Esophagus (tissue), 2 donors: Measurements from ENCODE around the gene LDLRAD4. TPM values are rescaled to one million over a fixed set of nuclear protein-coding genes. Genes with fewer than 3 reads are reported as not detected.

ENCODE experiments used
- H3K27ac ChIP-seq, 2 donors: one replicate each; pipeline ENCODE4 v1.5.1; 2013; ENCODE audit warnings: low read depth in 2 of 2, mild to moderate bottlenecking in 2 of 2, inconsistent platforms in 1 of 2, low read length in 1 of 2, moderate library complexity in 1 of 2
- H3K27me3 ChIP-seq, 2 donors: one replicate each; pipeline ENCODE4 v1.6.1; 2013; ENCODE audit warnings: low read length in 2 of 2, control low read depth in 1 of 2, mild to moderate bottlenecking in 1 of 2; ENCODE audit not compliant: insufficient read depth in 2 of 2, control insufficient read depth in 1 of 2
- H3K36me3 ChIP-seq, 2 donors: one replicate each; pipeline ENCODE4 v1.6.1; 2013; ENCODE audit warnings: low read length in 1 of 2; ENCODE audit not compliant: control insufficient read depth in 2 of 2, insufficient read depth in 2 of 2
- H3K4me1 ChIP-seq, 2 donors: one replicate each; pipeline ENCODE4 v1.6.1; 2013; ENCODE audit warnings: low read length in 1 of 2; ENCODE audit not compliant: control insufficient read depth in 2 of 2, insufficient read depth in 2 of 2
- H3K4me3 ChIP-seq, 2 donors: one replicate each; pipeline ENCODE4 v1.5.1; 2013; ENCODE audit warnings: low read length in 2 of 2, mild to moderate bottlenecking in 2 of 2, low read depth in 1 of 2, moderate library complexity in 1 of 2
- H3K9me3 ChIP-seq, 2 donors: one replicate each; pipeline ENCODE4 v1.6.1; 2013; ENCODE audit warnings: mild to moderate bottlenecking in 2 of 2, low read depth in 1 of 2, low read length in 1 of 2, moderate library complexity in 1 of 2; ENCODE audit not compliant: control insufficient read depth in 2 of 2, insufficient read depth in 1 of 2
- WGBS, 2 donors: extraction: QIAGEN DNeasy Blood & Tissue Kit; methylation state at CpG; one replicate each; pipeline ENCODE4 v1.1.7; 2013; 5-methylcytosine and 5-hydroxymethylcytosine counted together
- polyA plus RNA-seq, 2 donors: library from polyadenylated mRNA; stranded (reverse); fragments of 200-250 nt; gene quantifications; one replicate each; pipeline ENCODE4 v1.2.3, GENCODE V29; 2013
- donor health status: healthy with polysubstance abuse.
- donor health status: Bipolar disorder and iron deficiency.

LDLRAD4 gene
- polyA plus RNA-seq, 2 donors: 0.79 to 0.99 TPM

DNA sequence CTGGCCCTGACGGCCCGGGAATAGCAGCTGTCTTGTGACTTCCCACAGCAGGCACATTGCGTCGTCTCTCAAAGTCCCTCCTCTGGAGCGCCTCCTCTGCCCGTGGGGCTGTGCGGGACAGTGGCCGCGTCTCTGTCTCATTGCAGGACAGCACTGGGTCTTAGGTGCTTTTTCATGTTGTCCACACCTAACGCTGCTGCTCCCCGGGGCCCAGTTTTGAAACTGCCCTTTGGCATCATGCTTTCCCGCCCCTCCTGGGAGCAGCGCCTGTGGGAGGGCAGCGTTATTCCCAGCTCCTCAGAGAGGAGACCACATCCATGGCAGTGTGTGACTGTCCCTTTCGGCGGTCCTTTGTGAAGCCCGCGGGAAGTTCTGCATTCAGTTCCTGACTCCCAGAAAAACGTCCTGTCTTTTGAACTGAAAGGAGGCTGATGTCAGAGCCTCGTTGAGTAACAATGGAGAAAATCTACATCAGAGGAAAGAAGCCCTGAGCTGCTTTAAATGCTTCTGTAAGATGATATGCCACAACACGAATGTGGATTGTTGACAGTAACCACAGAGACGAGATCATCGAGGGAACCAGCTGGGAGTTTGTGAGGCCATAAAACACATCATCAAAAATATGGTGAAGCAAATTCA lies 281.8 kb downstream of the LDLRAD4 start:
- H3K4me1 ChIP-seq: no peaks in the 10 kb centered on the region
- H3K27ac ChIP-seq: no peak overlapping the region
- H3K4me3 ChIP-seq: no peak overlapping the region
- 37 to 47% methylated on average over 23 of the region's 23 CpGs for WGBS, 2 donors
- H3K36me3 ChIP-seq: peaks cover 0 to 7% of the 10 kb centered on the region in 2 donors
- no peaks in the 10 kb centered on the region for H3K27me3 ChIP-seq
- peaks cover 2 to 11% of the 10 kb centered on the region in 2 donors for H3K9me3 ChIP-seq

DNA sequence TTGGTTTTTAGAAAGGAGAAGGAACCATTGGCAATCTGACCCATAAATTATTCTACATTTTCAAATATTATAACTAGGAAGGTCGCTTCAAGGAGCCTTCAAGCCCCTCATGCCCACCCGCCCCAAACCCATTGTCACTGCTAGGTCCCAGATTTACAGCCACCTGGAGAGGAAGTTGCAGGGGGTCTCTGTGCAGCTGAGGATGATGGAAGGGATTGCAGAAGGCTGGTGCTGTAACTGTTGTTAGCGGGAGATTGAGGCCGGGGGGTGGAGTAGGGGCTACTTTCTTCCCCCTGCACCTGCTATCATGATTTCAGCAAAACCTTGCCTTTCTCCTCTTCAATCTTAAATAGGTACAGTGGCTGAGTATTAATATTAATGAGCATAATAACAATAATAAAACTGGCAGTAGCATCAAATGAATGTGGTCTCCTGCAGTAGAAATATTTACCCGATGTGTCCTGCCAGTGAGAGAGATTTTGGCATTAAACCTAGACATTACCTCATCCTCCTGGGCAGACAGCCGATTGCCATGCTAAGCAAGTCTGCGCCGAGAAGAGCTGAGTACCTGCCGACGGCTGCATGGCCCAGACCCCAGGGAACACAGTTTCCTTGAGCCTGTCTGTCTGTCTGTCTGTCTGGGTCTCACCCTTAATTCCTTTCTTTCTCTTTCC lies 282.4 kb downstream of the LDLRAD4 start:
- Histone ChIP-seq H3K4me1 (no peaks in the 10 kb centered on the region), H3K27me3 (no peaks in the 10 kb centered on the region), H3K4me3 (no peak overlapping the region), H3K27ac (no peak overlapping the region), H3K9me3 (peaks cover 2 to 11% of the 10 kb centered on the region in 2 donors), H3K36me3 (peaks cover 0 to 7% of the 10 kb centered on the region in 2 donors)
- WGBS, 2 donors: 33 to 37% methylated on average over 10 of the region's 10 CpGs

DNA sequence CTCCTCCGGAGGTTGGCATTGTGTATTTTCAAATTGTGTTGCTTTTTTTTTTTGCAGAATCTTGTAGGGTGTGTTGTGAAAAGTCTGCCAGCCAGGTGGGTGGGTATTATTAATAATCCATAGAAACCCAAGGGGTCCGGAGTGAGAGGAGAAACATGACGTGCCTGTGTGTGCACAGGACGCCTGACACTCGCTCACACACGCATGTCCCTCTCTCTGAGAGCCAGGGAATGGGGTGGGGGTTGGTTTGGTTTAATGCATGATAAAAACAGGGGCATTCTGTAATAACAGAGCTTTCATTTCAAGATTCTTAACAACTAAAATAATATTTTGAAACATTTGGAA lies 283.0 kb downstream of the LDLRAD4 start:
- no peaks in the 10 kb centered on the region for H3K27me3 ChIP-seq
- WGBS, 2 donors: 37 to 43% methylated on average over 6 of the region's 6 CpGs
- H3K9me3 ChIP-seq: peaks cover 2 to 11% of the 10 kb centered on the region in 2 donors
- H3K36me3 ChIP-seq: peaks cover 0 to 7% of the 10 kb centered on the region in 2 donors
- H3K27ac ChIP-seq: no peak overlapping the region
- no peak overlapping the region for H3K4me3 ChIP-seq
- H3K4me1 ChIP-seq: no peaks in the 10 kb centered on the region

DNA sequence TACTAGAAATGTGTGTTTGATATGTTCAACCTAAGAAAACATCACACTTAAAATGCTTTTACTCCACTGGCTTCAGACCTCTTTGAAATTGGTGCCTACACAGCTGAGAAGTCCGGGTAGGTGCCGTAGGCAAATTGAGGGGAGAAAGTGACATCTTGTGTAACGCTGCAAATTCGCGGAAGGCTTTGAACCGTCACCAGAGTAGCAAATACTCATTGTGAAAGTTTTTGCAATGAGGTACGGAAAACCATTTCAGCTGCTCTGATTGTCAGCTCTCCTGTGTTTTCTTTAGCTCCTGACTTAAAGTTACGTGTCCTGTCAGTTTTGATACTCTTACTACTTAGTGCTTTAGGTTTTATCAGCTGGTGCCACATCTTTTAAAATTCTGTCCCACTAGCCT lies 283.3 kb downstream of the LDLRAD4 start:
- Histone ChIP-seq H3K4me1 (no peaks in the 10 kb centered on the region), H3K36me3 (peaks cover 0 to 7% of the 10 kb centered on the region in 2 donors), H3K9me3 (peaks cover 2 to 11% of the 10 kb centered on the region in 2 donors), H3K27ac (no peak overlapping the region), H3K27me3 (no peaks in the 10 kb centered on the region), H3K4me3 (no peak overlapping the region)
- WGBS, 2 donors: 48 to 55% methylated on average over 8 of the region's 8 CpGs

DNA sequence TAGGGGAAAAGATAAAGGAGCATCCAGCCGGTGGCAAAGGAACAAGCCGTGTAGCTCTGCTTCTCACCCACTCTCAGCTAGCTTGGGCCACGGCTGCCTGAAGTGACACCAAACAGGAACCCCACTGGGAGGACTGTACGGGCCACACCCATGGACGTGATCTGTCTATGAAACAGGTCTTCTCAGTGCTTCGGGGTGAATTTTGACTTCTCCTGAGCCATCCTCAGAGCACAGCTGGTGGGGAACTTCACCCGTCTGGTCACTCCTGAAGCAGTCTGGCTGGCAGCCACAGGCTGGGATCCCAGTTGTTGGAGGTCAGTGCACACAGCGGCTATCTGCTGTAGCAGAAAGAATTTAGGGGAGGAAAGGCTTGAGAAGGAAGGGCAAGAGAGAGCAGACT lies 284.0 kb downstream of the LDLRAD4 start:
- 72 to 76% methylated on average over 8 of the region's 8 CpGs for whole genome bisulfite sequencing, 2 donors
- H3K9me3 ChIP-seq: peaks cover 2 to 11% of the 10 kb centered on the region in 2 donors
- no peak overlapping the region for H3K27ac ChIP-seq

DNA sequence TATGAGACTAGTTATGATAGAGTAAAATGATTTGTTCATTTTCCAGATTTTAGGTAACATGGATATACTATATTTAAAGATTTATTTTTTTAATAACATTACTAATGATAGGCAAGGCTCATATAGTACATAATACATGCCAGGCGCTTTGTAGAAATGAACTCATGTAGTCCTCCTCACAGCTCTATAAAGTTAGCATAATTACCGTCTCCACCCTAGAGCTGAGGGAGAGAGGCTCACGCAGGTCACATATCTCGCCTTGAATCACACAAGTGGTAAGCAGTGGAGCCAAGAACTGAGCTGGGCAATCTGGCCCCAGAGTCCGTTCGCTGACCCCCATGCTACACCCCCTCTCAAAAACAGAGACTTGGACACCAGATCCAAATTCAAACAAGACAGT lies 285.3 kb downstream of the LDLRAD4 start:
- Histone ChIP-seq H3K9me3 (peaks cover 0 to 4% of the 10 kb centered on the region in 2 donors), H3K4me3 (no peak overlapping the region), H3K27me3 (no peaks in the 10 kb centered on the region), H3K4me1 (no peaks in the 10 kb centered on the region), H3K27ac (no peak overlapping the region), H3K36me3 (no peaks in the 10 kb centered on the region)
- 71 to 80% methylated on average over 6 of the region's 6 CpGs for WGBS, 2 donors

More for the DNA sequence above, 284.0 kb downstream of the LDLRAD4 start:
- H3K4me1 ChIP-seq: no peaks in the 10 kb centered on the region
- no peaks in the 10 kb centered on the region for H3K27me3 ChIP-seq
- peaks cover 0 to 6% of the 10 kb centered on the region in 2 donors for H3K36me3 ChIP-seq
- no peak overlapping the region for H3K4me3 ChIP-seq

DNA sequence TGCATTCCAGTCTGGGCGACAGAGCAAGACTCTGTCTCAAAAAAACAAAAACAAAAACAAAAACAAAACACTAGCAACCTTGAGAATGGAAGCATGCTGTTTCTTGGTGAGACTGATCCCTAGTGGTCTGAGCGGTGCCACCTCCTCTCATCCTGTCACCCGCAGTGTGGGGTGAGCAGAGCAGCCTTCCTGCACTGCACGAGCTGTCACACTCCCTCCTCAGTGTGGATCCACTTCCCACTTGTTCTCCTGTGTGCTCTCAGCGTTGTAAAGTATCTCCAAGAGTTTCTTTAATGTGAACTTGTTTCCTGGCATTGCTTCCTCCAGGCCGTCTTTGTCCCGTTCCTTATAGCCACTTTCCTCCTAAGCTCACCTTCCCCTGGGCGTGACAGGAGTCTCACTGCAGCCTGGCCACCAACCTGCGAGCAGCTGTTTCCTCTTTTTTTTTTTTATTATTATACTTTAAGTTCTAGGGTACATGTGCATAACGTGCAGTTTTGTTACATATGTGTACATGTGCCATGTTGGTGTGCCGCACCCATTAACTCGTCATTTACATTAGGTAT lies 287.3 kb downstream of the LDLRAD4 start:
- H3K4me3 ChIP-seq: no peak overlapping the region
- H3K27ac ChIP-seq: no peak overlapping the region
- no peaks in the 10 kb centered on the region for H3K9me3 ChIP-seq
- H3K27me3 ChIP-seq: no peaks in the 10 kb centered on the region
- no peaks in the 10 kb centered on the region for H3K36me3 ChIP-seq
- H3K4me1 ChIP-seq: no peaks in the 10 kb centered on the region
- WGBS, 2 donors: 74 to 79% methylated on average over 12 of the region's 12 CpGs

DNA sequence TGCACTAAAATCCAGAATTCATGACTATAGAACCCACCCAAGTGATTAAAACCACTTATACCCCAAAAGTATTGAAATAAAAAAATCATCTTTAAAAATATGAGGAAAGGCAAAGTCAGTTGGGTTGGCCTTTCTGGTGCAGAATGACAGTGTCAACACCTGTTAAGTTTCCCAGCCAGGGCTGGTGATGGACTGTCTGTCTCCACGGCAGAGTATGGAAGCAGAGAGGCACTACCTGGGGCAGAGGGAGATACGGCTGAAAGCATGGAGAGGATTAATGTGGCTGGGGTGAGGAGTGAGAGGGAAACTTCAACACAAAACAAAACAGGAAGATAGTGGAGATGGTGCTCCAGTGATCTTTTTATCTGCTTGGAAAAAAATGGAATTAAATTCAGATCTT lies 292.0 kb downstream of the LDLRAD4 start:
- Histone ChIP-seq H3K27ac (no peak overlapping the region), H3K27me3 (no peaks in the 10 kb centered on the region), H3K4me1 (no peaks in the 10 kb centered on the region), H3K36me3 (no peaks in the 10 kb centered on the region), H3K9me3 (no peaks in the 10 kb centered on the region), H3K4me3 (no peak overlapping the region)
- WGBS, 2 donors: 75 to 83% methylated on average over 2 of the region's 2 CpGs

DNA sequence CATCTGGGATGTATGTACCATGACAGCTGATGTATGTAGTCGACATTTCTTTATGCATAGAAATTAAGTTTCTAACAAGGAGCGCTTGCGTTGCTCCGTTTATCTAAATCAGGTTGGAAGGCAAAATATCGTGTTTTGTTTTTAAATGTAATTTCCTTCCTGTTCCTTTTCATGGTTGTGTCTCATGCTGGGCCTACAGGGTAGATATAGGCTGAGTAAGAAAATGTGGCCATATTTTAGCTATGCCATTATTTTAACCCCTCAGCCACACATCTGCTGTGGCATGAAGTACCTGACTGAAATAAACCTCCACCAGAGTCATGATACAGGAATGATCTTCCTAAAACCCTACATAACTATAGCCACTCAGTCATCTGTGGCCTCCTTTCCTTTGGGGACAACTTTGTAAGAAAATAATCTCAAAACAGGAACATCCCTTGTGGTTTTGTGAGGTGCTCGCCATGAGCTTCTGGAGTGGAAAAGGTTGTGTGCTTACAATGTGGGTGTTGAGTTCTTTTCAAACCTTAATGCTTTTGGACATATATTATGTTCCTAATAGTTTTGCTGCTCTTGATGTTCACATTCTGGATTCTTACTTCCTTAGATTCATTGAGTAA lies 293.5 kb downstream of the LDLRAD4 start:
- no peaks in the 10 kb centered on the region for H3K36me3 ChIP-seq
- H3K27me3 ChIP-seq: no peaks in the 10 kb centered on the region
- no peak overlapping the region for H3K27ac ChIP-seq
- no peaks in the 10 kb centered on the region for H3K4me1 ChIP-seq
- H3K9me3 ChIP-seq: no peaks in the 10 kb centered on the region
- H3K4me3 ChIP-seq: no peak overlapping the region
- WGBS, 2 donors: 81 to 86% methylated on average over 6 of the region's 6 CpGs
